ENCODE results near the gene PLAGL1.

The PLAGL1 gene

DNA sequence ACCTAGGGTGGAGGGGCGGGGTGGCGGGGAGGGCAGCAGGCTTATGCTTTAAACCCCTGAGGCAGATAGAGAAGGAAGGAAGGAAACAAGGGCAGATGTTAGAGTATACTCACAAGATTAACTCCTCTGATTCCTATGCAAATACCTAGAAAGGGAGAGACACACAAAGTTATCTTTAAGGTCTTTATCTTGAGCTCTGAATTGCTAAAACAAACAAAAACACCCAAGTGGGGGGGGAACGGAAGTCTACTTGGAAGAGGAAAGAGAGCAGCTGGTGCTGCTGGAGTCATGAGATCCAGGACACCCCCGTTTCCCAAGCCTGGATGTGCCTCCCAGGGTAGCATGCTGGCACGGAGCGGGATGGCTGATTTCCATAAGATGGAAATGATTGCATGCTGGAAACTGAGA lies 43.4 kb downstream of the PLAGL1 start:
- DNase-seq, result no peak

DNA sequence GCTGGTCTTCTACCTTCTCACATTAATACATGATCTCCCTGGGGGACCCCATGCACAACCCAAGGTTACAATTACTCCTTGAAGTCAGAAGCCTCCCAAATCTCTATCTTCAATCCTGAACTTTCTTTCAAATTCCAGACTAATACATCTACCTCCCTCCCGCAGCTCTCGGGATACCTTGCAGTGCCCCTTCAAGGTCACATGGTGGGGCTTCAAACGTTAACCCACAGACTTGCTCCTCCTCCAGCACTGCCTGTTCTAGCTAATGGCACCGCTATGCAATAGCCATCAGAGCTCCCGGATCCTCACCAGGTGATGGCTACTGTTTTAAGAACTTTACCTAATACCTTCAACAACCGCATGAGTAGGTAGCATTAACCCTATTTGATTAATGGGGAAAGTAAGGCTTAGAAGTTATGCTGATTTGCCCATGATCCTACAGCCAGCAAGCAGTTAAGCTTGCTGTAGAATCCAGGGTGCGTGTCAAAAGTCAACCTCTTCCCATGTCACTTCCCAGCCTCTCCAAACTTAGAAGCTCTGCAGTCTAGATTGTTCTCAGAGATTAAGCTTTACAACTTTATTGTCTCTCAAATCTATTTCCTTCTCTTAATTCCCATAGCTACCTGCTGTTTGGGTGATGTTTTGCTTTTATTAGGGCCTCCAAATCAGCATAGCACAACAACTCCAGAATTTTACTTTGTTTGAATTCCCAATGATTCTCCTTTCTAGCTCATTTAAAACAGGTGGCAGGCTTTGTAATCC lies 44.7 kb downstream of the PLAGL1 start:
- no peak for DNase-seq

DNA sequence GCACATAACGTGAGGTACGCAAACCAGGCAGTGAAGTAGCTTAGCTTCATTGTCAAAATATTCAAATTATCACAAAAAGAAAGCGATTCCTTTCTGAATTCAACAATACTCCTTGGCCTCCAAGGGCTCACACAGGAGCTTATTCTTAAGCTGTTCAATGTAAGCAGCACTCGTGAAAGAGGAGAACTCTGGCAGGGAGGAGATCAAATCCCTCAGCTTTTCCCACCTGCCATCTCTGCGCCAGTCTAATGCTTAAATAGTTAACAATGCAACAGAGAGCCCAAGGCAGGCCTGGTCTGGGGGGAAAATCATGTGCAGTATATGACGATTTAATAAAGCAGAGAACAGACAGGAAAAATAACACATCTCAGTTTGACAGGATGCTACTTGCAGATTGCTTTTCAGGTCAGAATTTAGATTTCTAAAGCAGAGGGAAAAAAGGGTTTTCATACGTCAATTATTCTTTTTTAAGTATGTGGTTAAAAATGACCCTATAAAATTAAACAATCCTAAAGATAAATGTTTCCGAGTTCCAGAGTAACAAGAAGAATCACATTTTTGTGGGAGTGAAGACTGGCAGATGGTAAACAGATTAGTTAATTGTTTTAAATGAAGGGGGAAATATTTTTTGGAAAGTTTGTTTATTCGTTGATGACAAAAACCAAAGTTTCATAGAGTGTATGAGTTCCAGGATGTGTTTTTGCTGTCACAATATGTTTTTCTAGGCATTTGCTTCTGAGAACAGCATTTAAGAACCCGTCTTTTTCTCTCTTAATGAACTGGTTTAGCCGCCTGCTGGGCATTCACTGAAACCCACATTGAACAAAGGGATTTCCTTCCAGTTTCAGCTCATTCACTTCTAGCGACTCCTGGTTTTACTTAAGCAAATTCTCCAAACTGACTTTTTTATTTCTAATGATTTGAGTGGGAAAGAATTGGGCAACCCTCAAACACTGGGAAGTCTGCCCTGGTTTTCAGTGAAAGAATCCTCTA lies 45.9 kb downstream of the PLAGL1 start:
- peak; percentile 7 for DNase-seq

DNA sequence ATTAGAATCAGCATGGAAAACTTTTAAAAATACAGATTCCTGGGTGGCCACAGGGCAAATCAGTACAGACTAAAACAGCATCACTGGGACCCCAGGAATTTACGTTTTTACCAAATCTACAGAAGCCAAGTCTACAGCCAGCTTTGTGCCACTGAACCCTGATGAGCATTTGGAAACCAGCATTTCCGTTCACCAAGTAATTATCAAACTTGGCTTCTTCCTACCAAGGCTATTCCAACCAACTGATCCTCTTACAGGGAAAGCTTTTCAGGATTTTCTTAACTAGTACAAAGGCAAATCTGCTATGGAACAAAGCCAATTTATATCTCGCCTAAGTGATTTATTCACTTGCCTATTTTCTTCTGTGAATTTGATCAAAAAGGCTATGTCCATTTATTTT lies 47.0 kb downstream of the PLAGL1 start:
- no peak for DNase-seq

DNA sequence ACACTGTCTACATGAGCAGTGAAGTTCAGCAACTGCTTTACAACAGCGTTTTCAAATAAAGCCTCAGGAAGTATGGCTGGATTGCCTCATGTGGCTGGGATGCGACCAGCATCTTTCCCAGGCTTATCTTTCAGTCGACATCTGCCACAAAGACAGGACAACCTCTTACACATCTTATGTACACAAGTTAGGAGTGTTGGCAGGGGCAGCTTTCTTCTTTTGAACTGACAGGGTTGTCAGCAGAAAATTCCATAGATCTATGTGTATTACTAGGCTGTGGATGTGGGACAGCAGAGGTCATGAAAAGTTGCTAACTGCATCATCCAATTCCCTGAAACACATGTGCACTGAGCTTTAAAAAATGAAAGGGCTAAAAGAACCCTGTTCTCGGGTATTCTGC lies 48.1 kb downstream of the PLAGL1 start:
- no peak for DNase-seq

DNA sequence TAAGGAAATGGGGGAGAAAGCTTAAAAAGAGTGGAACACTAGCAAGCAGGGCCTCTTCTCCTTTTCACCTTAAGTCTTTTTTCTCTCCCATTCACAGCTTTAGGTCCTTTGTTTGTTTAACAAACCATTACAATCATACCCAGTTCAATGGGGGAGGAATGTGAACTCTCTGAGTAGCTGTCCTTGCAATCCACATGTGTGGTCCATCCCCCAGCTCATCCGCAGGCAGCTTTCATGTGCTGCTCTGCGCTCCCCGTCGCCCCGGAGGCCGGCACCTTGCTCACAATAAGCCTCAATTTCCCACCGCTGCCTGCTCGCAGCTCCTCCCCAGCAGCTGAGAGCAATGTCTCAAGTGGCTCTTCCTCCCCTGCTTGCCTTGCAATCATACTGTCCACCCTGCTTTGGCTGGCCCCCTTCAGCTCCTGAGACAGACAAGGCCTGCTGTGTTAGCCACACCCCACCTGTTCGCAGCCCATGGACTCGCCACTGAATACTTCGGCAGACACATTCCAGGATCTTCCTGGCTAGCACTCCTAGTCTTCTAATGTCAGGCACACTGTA lies 49.1 kb downstream of the PLAGL1 start:
- DNase-seq, result no peak

DNA sequence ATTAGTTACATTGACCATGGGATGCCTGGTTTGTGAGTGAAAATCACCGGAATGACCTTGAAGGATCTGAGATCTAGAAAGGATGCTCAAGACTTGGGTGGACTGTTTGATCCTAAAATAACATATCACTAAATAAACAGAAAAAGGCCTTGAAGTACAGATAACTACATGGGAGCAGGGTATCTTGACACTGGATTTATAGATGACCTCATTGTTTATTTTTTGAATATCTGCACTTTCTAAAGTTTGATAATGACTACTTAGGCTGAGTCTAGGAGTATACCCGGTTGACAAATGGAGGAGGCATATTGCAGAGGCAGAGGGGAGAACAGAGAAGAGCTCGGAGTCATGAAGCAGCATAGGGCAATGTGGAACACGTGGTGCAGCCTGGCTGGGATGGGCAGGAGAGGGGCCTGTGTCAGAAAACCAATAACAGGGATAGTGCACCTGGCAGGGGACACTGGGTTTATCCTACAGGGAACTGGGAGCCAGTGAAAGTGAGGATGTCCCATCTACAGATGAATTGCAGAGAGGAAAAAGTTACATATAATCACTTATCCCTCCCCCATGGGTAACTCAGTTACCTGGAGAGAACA lies 50.3 kb downstream of the PLAGL1 start:
- DNase-seq, result no peak

DNA sequence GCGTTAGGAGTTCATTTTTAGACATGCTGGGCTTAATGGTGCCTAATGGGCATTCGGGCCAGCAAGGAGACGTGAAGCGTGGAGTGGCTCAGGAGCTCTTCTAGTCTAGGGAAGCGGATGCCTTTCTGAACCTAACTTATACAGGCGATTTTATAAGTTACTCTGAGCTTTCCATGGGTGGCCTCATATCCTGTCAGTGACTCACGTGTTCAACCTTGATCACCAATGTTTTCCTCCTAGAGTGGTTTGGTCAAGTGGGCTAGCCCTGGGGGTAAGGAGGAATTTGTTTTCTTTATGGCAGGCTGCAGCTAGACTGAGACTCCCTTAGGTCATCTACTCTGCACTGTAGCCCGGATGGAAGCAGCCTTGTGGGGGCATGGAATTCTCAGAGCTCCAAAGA lies 52.1 kb downstream of the PLAGL1 start:
- DNase-seq, result no peak

DNA sequence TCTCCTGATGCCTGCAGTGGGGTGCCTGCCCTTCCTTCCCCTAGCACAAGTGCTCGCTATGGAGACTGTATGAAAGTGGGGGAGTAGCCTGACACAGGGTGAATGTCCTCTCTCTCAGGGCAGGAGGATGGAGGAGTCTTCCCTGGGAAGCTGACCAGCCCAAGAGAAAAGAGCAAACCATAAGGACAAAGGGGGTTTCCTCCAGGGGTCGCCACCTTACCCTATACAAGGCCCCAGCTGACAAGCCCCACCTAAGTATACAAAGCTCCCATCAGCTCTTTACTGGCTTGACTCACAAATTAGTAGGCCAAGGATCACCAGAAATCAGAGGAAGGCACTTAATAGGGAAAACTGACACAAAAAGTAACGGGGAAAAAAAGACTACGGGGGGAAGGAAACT lies 54.1 kb downstream of the PLAGL1 start:
- DNase-seq, result no peak

DNA sequence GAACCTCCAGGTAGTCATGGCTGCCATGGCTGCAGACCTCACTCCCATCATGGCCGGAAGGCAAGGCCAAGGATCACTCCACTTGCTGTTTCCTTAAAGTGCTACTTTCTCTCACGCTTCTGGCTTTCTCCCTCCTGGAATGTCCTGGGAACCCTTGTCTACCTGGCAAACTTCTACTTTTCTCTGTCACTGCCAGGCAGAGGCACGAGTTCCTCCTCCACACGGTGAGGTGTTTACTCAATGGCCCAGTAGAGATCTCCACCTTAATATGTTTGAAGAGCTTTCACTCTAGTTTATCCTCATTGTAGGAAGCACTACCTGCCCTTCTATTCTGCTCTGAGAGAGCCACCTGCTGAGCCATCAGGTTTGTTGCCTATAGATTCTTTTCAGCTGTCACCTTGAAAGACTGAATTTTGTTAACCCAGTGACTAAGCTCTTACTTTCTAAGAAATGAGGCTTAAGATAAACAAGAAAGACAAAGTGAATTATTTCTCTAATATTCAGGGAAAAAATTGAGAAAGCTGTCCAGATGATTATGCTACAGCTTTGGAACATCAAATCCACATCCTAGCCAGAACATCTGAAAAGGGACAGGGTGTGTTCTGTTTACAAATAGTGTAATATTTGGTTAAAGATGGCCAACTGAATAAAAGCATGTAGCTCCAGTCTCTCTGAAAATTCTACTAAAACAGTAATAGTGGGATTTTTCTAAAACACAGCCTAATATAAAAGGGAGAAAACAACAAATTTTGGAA lies 54.9 kb downstream of the PLAGL1 start:
- DNase-seq, result no peak

DNA sequence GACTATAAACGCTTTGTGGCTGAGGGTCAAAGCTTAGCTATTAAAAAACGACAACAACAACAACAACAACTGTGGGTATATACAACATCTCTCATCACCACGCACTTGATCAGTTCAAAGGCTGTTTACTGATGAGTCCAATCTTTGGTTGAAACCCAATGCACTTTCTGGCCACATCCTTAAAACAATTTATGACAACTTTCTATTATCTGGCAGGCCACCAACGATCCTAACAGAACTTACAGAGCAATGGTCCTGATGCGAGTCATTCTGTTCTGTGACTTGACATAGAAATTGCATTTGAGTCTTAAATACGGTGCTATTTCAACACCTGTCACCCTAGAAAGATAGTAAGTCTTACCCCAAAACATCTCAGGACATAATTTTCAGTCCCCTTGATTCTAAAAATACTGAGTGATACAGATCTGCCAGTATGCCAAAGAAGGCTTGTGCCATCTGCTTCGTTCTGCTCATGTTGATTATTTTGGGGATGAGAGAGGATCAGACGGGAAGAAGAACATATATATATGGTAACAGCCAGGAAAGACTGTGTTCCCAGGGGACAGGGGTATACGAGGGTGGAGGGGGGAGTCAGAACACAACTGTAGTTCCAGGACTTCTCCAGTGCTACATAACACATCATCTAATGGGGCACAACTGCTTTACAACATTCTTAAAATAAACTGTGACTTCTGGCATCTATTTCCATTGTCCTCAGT lies 55.8 kb downstream of the PLAGL1 start:
- DNase-seq, result no peak

DNA sequence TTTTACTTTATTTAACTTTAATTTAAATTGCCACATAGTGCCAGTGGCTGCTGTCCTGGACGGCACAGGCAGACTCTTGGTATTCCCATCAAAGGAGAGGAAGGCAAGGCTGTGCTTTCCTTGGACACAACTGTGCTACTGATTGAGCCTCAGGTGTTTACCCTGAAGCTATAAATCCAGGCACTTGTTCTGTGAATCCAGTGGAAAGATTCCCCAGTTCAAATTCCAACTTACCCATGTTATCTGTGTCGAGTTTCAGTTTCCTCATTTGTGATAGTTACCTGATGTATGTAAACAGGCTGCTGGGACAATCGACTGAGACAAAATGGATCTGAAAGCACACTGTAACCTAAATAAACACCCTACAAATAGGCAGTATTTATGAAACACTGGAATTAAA lies 57.2 kb downstream of the PLAGL1 start:
- no peak for DNase-seq

DNA sequence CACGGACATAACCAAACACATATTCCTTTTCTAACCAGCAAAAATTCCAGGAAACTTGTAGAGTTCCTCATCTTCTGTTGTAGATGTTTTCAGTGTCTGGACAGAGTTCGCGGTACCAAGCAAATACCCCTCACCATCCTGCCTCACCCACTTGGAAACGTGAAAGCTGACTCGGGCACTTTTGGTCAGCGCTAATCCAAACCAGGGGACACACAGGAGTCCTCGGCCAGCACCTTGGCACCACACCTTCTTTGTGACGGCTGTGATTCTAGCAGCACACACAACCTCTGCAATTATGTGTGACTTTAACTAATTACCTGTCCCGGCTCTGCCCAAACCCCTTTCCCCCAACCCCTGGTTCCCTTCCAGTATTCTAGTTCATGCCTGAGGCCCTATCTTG lies 58.1 kb downstream of the PLAGL1 start:
- DNase-seq, result no peak

DNA sequence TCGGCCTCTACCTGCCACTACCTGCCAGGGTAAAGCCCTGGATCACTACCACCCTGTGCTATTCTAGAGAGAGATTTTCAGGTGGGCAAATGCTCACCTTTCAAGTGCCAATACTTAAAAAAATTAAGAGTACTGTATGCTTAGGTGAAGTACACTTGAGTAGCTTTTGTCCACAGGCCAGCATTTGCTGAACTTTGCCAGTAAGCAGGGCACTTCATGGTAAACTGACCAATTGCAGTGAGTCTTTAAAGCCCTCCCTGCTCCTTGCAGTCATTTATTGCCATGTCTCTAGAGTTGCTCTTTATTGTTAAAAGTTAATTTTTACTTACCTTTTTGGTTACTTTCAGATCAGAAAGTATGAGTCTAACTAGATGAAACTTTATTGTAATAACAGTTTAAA lies 58.5 kb downstream of the PLAGL1 start:
- DNase-seq, result no peak

DNA sequence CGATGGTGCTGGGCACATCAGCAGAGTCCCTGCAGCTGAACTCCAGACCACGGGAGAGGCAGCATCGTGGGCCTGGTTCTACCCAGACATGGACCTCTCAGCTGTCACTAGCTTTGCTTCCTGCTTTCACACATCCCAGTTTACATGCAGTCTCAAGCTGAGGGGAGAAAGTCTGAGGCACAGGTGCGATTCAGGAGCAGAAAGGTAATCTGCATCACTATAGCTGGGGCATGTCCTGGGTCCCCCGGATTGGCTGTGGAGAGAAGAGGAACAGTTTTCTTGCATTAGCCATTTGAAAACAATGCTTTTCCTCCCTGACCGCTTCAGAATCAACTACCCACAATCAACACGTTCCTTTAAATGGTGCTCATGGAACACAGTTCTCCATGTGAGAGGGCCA lies 59.9 kb downstream of the PLAGL1 start:
- DNase-seq, result no peak

DNA sequence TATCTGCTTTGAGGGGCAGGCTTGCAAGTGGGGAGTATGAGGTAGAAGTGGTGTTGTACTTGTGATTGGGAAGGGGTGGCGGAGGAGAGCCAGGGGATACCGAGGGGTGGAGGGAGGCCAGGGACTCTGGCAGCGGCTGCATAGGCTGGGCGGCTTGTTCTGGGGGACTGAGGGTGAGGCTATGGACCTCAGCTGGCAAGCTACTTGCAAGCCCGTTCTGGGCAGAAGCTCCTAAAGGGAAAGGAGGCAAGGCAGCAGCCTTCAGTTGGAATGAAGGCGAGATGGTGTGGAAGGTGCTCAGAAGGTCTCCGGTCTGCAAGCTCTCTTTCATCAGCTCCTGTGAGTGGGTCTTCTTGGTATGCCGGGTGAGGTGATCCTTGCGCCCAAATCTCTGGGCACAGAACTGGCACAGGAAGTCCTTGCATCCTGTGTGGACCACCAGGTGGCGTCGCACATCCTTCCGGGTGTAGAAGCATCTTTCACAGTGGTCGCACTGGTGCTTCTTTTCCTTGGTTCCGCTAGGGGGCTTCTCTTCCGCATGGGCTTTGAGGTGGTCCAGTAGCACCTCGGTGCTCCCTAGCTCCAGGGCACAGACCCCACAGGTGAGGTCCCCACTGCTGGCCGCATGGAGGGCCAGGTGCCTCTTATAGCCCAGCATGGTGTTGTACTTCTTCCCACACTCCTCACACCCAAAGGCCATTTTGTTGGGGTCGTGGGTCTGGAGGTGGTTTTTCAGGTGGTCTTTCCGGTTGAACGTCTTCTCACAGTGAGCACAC lies 66.0 kb downstream of the PLAGL1 start:
- peak; percentile 66 for DNase-seq

DNA sequence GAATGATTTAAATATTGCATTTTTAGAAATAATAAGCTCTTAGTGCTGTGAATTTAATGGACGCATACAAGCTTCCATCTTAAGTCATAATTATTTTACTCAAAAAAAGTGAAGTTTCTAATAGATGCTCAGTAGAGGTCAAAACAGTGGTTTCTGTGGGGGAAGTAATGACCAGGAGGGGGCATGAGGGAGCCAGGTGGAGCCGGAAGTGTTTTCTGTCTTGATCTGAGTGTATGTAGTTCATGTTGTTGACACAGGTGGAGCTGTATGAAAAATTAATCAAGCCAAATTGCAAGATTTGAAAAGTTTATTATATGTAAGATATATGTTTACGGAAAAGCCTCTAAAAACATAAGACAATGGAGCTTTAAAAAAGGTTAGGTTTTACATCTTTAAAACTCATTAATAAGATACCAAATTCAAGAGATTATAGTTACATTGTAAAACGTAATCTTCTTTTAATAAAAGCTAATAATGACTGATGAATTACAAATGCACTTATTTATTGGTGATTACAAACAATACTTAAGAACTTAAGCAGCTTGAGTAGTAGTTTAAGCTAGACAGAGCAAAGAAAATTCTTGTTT lies 68.0 kb downstream of the PLAGL1 start:
- DNase-seq, result peak; percentile 57

DNA sequence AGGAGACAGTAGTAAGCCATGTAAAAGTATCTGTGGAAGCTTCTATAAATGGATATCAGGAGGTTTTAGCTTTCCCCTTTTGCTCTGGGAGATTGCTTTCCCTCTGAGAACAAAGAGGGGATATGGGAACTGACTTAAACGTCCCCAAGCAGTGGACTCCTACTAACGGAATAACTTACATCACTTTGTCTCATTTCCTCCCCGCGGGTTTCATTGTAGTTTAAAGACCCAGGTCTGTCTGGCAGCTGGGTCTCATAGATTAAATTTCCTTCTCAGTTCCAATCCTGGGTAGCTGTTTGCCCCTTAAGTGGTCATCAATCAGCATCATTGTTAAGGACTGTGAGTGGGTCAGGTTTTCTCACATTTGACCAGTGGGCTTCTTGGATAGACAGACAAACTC lies 68.7 kb downstream of the PLAGL1 start:
- no peak for DNase-seq

DNA sequence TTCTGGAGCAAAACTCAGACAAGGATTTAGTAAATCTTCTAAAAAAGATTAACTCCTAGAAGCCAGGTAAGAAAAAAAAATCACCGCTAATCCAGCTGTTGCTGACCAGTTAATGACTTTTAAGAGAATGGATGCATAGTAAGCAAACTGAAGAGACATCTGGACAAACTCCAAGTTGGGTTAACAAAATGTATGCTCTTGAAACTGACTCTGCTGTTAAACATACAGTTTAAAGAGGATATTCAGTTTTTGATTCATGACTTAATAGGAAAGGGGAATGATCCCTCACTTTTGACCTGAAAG lies 70.4 kb downstream of the PLAGL1 start:
- DNase-seq, result peak; percentile 14

DNA sequence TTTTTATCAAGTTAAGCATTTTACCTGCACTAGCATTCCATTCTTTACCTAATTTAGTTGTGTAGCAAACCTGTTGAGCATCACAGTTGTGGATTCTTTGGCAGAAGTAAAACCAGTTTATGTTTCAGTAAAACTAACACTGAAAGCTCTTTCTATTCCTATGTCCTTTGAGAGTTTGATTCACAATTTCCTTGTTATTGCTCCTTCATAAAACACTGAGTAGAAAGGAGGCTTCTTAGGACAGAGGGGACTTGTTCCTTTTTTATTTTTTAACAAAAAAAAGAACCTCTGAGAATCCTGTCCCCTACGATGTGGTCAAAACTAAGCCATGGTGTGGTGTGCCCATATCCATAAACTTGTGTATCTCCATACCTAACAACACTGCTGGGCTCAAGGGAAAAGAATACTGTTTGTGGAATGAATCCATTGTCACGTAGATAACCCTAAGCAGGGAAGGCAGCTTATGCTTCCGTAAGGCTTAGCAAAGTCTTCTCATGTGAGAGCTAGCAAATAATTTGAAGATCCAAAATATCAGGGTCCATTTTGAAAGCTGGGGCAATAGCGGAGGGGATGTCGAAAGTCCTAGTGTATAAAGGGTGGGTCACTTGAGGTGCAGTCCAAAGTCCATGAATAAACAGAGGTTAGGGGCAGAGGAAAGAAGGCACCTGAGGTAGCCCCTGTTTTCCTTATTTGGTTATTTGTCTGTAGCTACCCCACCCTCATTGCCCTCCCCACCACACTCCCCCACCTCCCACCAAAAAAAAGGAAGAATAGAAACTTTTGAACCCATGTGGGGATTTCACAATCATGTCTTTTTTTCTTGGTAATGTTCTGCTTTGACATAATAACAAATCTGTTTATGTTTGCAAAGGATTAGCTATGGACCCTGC lies 71.0 kb downstream of the PLAGL1 start:
- DNase-seq, result no peak
